HG02852 (cell line): ENCODE measurements around the gene UCN.
"Not testable (repeated sequence)": the region's sequence is repeated elsewhere in the genome, so short reads cannot be mapped to it uniquely, and the experiment has no call there.

Experiments
- ATAC-seq: cut with Tn5 transposase; IDR thresholded peaks from one replicate; pipeline ENCODE4 v1.9.1; 2021; ENCODE audit warnings: mild to moderate bottlenecking, moderate library complexity; ENCODE audit not compliant: unreplicated experiment

The UCN gene

DNA sequence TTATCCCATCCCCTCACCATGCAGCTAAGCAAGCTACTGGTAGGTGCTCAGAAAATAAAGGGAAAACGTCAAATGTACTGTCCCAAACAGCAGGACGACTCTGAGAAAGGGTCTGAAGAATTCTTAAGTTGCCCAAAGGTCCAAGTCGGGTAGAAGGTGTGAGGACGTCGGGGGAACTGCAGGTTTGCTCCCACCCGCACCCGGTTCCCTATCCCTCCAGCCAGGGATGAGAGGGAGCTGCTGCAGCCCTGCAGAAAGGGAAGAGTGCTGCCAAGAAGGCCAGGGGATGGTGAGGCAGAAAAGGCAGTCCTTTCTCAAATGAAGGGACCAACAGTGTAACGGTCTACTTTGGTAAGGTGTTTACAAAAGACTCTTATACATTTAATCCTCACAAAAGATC lies 6.9 kb upstream of the UCN start:
- no peak for ATAC-seq

DNA sequence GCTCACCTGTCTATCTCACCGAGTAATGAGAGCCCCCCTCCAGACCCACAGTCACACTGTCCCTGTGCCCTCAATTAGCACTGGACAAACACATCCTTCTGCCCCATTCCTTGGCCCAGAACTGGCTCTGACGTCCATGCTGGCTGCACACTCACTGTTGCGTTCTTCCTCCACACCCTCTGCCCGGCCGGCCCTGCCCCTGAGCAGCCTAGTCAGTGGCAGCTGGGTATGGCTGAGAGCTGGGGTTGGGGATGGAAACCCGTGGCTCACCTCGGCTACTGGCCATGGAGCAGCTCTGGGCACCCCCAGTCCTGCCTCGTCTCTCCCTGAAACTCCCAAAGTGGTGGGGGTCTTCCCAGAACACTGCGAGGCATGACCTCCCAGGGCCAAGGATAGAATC lies 6.5 kb upstream of the UCN start:
- ATAC-seq = no peak

DNA sequence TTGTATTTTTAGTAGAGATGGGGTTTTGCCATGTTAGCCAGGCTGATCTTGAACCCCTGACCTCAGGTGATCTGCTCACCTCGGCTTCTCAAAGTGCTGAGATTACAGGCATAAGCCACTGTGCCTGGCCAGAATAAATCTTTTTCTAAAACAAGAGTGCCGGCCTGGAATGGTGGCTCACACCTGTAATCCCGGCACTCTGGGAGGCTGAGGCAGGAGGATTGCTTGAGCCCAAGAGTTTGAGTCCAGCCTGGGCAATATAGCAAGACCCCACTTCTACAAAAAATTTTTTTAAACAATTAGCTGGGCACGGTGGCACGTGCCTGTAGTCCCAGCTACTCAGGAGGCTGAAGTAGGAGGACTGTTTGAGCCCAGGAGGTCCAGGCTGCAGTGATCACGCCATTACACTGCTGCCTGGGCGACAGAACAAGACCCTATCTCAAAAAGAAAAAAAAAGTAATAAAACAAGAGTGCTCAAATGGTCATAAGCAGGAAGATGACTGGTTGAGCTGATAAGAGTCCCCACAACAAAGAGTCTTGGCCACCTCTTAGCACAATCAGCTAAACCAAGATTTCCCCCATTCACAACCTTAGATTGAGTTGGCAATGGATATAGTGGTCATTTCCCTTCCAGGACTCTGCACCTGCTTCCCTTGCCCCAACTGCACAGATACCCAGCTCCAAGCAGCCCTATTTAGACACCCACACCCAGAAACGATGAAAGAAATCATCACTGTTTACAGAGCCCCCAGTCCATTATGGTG lies 5.8 kb upstream of the UCN start:
- no peak for ATAC-seq

DNA sequence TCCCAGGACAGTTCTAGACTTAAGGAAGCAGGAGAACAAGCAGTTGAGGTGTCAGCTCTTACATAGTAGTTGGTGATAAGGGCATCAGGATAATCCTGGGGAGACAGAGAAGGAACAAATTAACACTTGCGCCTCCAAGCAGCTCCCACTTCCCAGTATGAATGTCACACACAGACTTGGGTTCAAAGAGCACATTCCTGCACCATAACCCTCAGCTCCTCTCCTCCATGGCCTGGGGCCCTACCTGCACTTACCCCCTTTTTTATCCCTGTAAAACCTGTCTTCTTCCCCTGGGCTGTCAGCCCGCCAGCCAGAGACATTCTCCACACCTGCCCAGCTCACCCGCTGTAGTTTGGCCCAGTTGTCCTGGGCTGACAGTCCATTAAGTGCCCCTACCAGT lies 3.9 kb upstream of the UCN start:
- no peak for ATAC-seq

DNA sequence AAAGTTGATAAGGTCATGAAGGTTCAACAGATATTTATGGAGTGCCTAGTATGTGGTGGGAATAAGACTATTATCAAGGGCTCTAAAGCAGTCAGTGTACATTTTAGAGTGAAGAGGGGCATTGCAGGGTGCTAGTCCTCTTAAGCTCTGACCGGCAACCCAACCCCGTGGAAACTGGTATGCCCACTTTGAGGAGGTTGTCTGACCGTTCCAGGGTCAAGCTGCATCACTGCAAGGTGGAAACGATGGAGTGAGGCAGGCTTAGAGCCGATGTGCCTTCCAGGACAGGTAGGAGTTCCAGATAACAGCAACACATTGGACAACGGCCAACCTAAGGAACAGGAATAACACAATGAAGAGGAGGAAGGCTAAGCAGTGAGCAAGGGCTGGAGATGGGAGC lies 1.4 kb upstream of the UCN start:
- ATAC-seq = no peak

DNA sequence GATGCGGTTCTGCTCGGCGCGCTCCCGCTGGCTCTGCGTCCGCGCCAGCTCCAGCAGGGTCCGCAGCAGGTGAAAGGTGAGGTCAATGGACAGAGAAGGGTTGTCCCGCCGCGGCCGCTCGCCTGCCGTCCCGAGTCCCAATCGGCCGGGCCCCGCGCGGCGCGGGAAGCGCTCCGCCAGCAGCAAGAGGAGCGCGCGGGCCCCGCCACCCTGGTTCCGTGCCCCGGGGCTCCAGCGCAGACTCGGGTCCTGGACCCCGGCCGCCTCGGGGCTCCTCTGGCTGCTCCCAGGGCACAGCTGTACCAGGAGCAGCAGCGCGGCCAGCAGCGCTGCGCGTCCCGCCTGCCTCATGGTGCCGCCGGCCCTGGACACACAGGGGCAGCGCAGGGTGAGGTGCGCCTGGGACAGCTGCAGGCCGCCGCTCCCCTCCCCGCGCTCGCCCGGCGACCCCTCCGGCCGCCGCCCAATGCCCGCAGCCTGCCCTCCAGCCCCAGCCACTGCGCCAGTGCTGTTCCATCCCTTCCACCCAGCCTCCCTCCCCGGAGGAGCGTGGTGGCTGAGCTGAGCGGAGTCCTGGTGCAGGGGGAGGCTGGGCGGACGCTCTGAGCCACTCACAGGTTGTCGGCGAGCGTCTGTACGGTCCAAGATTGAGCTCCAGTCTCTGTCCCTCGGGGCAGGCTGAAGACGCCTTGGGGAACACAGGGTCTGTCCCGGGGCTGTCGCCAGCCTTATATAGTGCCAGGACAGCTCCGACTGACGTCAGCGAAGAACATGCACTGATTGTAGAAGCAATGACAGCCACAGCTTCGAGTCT lies 493 bp downstream of the UCN start:
- no peak for ATAC-seq

DNA sequence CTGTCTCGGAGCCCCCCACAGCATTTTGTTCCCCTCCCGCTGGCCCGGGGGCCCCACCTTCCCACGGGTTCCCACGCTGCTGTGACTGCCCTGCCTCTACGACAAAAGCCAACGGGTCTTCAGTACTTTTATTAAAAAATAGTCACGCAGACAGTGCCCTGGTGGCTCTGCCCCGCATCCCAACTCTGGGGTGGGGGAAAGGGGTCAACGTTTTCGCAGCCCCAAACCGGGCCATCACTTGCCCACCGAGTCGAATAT lies 1.0 kb downstream of the UCN start:
- ATAC-seq = no peak

DNA sequence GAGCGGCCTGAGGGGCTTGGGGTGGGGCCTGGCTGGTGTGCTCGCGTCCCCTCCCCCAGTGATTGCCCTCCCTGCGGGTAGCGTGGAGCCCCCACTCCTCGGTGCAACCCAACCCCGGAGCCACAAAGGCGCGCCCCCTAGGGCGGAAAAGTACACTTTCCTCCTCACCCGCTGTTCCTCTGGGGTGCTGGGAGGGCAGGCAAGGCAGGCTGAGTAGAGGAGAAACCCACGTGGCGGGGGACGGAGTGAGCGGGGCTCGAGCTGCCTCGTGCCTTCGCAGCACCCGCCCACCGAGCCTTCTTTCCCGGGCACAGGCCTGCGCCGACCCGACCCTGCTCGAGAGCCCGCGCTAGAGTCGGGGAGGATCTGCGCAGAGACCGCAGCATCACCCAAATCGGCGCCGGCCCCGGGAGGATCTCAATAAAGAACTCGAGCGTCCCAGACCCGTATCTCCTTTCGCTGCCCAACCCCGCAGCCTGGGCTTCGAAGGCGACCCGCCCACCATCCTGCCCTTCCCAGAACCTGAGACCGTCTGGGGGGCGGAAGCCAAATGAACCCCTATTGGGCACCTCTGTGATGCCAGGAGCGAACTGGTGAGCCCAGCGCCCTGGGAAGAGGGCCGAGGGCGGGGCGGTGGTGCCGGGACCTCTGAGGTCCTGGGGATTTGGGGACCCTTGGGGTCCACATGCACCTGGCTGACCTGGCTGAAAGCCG lies 1.5 kb downstream of the UCN start:
- no peak for ATAC-seq

DNA sequence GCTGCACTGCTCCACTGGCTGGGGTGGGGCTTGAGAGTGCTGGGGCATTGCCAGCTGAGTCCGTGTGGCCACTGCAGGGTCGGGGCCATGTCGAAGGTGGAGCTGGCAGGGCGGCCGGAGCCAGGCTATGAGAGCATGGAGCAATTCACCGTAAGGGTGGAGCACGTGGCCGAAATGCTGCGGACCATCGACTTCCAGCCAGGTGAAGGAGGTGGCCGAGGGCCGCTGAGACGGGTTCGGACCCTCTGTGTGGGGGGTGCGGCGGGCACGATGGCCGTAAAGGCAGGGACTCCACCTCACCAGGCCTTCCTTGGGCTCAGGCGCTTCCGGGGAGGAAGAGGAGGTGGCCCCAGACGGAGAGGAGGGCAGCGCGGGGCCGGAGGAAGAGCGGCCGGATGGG lies 2.1 kb downstream of the UCN start:
- ATAC-seq = no peak

DNA sequence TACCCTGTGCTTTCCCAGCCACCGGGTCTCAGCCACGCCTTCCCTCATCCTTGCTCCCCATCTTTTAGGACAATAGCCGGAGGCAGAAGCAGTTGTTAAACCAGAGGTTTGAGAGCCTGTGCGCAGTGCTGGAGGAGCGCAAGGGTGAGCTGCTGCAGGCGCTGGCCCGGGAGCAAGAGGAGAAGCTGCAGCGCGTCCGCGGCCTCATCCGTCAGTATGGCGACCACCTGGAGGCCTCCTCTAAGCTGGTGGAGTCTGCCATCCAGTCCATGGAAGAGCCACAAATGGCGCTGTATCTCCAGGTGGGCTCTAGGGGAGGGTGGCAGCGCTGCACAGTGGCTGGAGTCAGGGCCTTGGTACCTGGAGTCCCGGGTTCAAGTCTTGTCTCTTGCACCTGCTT lies 2.7 kb downstream of the UCN start:
- no peak for ATAC-seq

DNA sequence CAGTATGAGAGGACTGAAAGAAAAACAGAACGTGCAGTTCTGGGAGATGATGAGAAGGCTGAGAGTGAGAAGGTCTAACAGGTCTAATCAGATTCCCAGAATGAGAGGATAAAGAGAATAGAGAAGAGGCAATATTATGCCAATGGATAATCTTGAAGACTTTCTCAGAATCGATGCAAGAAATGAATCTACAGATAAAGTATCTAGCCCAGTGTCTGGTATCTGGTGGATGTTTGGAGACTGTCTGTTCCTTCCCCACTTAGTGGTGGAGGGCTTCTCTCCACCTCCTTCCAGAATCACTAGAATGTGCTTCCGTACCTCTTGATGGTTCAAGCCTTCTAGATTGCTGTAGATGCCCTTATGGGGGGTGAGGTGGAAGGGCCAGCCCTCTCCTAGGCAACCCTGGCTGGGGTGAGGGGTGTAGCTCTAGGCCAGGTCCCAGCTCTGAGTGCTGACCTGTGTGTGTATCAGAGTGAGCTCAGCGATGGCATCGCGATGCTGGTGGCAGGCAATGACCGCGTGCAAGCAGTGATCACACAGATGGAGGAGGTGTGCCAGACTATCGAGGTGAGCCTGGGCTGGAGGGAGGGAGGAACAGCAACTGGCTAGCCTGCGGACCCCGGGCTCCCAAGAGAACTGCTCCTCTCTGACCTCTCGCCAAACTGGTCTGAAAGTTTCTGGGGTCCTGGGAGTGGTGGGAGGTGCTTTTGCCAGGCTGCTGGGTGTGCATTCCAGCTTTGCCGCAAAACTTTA lies 3.6 kb downstream of the UCN start:
- no peak for ATAC-seq

DNA sequence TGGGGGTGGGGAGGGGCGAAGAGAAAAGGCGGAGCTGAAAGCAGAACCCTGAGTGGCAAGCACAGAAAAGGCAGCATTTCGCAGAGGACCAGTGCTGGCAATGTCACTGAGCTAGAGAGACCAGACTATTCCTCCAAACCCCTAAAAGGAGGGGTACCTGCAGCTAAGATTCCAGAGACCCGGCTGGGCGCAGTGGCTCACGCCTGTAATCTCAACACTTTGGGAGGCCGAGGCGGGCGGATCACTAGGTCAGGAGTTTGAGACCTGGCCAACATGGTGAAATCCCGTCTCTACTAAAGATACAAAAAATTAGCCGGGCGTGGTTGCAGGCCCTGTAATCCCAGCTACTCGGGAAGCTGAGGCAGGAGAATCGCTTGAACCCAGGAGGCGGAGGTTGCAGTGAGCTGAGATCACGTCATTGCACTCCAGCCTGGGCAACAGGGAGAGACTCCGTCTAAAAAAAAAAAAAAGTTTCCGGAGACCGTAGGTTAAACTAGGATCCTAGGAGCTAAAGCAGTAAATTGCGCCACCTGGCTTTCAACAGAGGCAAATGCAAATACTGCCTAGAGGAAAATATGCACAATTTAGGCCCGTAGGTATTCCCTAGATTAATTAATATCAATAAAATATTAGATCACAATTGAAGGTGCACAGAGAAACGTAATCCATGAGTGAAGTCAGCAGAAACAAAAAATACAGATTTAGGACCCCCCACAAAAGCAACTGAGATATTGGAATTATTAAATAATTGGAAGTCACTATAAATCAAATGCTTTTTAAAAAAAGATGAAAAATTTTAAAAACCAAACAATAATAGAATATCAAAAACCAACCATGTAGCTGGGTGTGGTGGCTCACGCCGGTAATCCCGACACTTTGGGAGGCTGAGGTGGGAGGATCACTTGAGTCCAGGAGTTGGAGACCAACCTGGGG lies 4.9 kb downstream of the UCN start:
- no peak for ATAC-seq

DNA sequence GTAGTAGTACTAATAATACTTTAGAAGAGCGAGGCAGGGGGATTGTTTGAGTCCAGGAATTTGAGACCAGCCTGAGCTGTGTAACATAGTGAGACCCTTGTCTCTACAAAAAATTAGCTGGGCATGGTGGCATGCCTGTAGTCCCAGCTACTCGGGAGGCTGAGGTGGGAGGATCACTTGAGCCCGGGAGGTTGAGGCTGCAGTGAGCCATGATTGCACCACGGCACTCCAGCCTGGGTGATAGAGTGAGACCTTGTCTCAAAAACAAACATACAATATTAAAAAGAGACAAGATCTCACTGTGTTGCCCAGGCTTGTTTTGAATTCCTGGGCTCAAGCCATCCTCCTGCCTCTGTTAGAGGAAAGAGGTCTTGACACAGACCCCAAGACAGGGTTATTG lies 7.6 kb downstream of the UCN start:
- not testable (repeated sequence) for ATAC-seq

DNA sequence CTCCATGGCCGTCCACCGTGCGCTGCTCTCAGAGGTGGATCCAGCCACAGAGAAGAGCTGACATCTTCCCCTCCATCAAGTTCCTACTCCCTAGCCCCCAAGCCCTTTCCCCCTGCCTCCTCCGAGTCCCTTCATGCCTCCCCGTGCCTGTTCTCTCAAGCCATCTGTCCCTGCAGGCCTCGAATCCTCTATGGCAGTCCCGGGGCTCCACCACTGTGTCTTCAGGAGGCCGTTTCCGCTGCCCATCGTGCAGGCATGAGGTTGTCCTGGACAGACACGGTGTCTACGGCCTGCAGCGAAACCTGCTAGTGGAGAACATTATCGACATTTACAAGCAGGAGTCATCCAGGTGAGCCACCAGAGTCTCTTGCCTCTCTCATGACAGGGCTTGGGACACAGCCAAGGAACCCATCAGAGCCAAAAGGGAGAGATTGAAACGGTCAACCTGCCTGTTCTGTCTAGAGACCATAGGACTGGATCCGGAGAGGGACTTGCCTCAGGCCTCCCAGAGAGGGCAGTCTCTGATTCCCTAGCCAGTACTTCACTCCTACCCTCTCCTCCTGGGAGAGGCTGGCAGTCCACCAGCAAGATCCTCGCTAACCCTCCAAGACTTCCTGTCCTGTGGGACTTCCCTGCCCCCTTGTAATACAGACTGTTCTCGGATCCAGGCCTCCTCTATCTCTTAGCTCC lies 9.7 kb downstream of the UCN start:
- ATAC-seq = no peak

DNA sequence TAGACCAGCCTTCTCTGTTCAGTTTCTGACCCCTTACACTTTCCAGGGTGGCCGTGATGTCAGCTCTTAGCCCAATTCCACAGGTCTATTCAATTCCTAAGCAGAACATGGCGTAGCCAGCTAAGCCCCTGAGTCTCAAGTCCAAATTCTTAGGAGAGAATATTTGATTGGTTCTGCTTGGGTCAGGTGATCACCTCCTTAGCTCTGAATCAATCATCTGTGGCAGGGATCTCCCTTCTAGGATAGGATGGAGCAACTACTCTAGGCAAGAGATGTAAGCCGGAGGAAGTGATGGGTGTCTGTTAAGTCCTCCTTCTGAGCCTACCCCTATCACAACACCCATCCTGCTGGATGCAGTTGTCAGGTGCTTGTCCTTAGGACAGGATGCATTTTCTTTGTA lies 11.1 kb downstream of the UCN start:
- ATAC-seq = no peak

DNA sequence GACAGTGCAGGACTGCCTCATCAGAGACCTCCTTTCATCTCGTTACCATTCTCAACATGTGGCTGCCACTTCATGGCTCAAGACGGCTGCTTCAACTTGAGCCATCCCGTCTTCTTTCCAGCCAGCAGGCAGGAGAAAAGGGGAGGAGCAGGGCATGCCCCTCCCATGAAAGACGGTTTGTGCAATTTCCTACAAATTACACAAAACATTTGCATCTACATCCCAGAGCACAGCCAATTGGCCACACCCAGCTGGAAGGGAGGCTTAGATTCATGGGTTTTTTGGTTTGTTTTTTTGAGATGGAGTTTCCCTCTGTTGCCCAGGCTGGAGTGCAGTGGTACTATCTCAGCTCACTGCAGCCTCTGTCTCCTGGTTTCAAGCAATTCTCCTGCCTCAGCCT lies 11.8 kb downstream of the UCN start:
- ATAC-seq = no peak

DNA sequence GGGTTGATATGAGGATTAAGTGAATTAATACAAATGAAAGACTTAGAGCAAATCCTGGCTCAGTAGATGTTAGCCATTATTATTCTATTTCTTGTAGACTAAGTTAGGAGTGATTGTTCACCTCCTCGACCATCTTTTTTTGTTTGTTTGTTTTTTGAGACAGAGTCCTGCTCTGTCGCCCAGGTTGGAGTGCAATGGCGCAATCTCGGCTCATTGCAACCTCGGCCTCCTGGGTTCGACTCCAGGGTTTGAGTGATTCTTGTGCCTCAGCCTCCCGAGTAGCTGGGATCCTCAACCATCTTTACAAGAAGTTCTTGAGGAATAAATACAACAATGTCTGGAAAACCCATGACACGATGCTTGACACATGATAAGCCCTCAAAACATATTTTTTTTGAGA lies 13.3 kb downstream of the UCN start:
- ATAC-seq = no peak

DNA sequence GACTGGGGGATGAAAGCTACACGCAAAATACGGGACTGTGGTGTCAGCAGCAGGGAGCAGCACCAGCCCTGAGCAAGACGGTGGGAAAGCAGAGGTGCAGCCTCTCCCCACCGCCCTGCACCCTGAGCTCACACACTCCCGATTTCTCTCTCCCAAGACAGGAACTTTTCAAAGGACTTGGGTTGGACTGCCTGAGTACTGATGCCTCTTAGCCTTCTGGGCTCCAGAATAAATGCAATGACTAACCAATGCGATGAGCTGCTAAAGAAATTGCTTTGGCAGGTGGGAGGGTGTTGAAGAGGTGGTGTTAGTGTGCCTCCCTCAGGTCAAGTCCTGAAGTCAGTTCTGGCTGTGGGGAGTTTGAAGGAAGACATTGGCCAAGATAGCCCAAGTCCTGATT lies 16.4 kb downstream of the UCN start:
- ATAC-seq = no peak

DNA sequence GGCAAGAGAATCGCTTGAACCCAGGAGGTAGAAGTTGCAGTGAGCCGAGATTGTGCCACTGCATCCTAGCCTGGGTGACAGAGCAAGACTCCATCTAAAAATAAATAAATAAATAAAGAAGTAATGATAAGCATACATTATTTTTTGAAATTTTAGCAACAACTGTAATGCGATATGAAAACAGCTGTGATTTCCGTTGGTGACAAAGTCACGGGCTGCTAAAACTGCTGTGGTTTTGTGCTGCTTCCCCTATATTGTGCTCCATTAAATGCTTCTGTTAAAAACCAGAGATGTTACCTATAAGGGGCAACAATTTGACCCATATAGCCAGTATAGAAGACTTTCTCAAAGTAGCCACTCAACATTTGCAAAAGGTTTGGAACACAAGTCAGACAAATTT lies 17.7 kb downstream of the UCN start:
- no peak for ATAC-seq

DNA sequence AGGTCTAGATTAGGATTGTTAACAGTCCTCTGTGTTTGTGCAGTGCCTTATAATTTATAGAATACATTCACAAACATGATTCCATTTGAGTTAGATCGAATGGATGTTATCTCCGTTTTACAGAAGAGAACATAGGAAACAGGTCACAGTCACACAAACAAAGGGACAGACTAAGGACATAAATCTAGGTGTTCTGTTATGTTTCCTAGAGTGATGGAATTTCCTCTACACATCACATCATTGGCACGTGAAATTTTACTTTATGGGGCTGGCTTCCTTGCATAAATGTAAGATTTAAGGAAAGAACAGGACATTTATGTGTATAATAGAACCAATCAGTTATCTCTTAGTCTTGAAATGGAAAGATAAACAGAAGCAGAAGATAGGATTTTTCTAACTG lies 19.6 kb downstream of the UCN start:
- no peak for ATAC-seq
